GM12865 (cell line): ENCODE results near the gene IDH2.

Experiments
- DNase-seq: peaks from one replicate; pipeline ENCODE4 v3.0.0; 2010; ENCODE audit warnings: low read depth
- H3K4me3 ChIP-seq: 2 replicates; pipeline ENCODE4 v1.5.1; 2011; ENCODE audit warnings: mild to moderate bottlenecking, low read depth, low read length, control low read depth
- CTCF ChIP-seq: IDR thresholded peaks from 2 replicates; pipeline ENCODE4 v1.5.1; 2011; ENCODE audit warnings: low read length, control low read depth, low read depth, inconsistent platforms; ENCODE audit not compliant: insufficient read depth; ENCODE audit errors: missing control alignments

Gene IDH2

DNA sequence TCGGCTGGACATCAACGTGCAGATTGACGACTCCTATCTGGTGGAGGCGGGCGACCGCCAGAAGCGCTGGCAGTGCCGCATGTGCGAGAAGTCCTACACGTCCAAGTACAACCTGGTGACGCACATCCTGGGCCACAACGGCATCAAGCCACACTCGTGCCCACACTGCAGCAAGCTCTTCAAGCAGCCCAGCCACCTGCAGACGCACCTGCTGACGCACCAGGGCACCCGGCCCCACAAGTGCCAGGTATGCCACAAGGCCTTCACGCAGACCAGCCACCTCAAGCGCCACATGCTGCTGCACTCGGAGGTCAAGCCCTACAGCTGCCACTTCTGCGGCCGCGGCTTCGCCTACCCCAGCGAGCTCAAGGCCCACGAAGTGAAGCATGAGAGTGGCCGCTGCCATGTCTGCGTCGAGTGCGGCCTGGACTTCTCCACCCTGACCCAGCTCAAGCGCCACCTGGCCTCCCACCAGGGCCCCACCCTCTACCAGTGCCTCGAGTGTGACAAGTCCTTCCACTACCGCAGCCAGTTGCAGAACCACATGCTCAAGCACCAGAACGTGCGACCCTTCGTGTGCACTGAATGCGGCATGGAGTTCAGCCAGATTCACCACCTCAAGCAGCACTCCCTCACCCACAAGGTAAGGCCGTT is 34.2 kb downstream of the IDH2 start:
- no peak overlapping the region for H3K4me3 ChIP-seq
- DNase-seq: no peak
- no peak for TF ChIP-seq CTCF

DNA sequence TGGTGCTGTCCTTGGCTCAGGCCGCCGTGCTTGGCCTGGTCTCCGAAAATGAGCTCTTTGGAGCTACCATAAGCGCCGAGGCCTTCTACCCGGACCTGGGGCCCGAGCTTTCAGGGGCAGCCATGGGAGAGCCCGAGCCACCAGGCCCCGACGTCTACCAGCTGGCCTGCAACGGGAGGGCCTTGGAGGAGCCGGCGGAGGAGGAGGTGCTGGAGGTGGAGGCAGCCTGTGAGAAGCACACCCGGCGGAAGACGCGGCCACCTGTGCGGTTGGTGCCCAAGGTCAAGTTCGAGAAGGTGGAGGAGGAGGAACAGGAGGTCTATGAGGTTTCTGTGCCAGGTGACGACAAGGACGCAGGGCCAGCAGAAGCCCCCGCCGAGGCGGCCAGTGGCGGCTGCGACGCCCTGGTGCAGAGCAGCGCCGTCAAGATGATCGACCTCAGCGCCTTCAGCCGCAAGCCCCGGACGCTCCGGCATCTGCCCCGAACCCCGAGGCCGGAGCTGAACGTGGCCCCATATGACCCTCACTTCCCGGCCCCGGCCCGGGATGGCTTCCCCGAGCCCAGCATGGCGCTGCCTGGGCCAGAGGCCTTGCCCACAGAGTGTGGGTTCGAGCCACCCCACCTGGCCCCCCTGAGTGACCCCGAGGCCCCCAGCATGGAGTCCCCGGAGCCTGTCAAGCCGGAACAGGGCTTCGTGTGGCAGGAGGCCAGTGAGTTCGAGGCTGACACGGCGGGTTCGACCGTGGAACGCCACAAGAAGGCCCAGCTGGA is 34.9 kb downstream of the IDH2 start:
- TF ChIP-seq CTCF: no peak
- H3K4me3 ChIP-seq: no peak overlapping the region
- no peak for DNase-seq

- no peak for DNase-seq
- TF ChIP-seq CTCF: no peak
- no peak overlapping the region for H3K4me3 ChIP-seq
Observed at GRCh38 chr15:90065682-90066049, 36.6 kb downstream of the IDH2 start.

GRCh38 chr15:90064911-90065681 is 37.2 kb downstream of the IDH2 start:
- TF ChIP-seq CTCF: no peak
- H3K4me3 ChIP-seq: no peak overlapping the region
- DNase-seq: no peak

- no peak for TF ChIP-seq CTCF
- no peak overlapping the region for H3K4me3 ChIP-seq
- DNase-seq: peak; percentile 41
Observed at GRCh38 chr15:90063770-90064247, 38.5 kb downstream of the IDH2 start.

DNA sequence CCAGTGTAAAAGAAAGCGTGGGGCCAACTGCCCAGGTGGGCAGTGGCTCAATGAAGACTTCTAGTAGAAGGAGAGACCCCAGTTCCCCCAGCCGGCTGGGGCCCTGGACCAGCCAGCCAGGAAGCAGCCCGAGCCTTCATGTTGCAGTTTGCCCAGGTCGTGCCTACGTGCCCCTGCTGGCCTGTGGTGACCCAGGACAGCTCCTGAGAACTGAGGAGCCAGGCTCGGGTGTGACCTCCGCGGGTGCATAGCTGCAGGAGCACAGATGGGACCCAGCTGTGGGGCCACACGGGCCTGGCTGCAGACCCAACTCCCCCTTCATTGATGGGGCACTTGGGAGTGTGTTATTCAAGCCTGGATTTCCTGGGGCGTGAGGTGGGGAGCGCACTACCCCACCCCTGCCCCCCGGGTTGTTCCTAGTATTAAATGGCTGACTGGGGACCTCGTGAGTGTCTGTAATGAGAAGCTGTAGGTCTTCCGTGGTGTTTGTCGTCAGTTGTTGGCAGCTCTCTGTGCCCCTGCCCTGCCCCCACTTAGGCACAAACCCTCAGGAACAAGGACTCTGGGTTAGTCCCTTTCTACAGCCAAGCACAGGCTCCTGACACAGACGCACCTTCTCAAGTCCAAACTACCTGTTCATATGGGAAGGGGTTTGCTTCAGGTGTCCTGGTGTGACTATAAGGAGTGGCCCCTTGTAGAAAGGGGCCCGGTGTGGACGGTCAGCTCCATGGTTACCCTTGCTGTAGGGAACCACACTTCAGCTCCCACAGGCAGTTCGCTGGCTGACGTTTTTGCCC is 39.1 kb downstream of the IDH2 start:
- no peak for DNase-seq
- TF ChIP-seq CTCF: no peak
- H3K4me3 ChIP-seq: no peak overlapping the region
